H9 (cell line): ENCODE data around the gene GPBAR1. TPM values are rescaled to one million over a fixed set of nuclear protein-coding genes. Genes with fewer than 3 reads are reported as not detected.

Experiments
- DNase-seq: peaks from one replicate; pipeline ENCODE4 v3.0.0-alpha.2; 2017
- H2AFZ ChIP-seq: one replicate; pipeline ENCODE4 v1.6.1; 2013; ENCODE audit warnings: mild to moderate bottlenecking, low read length, control low read depth, moderate library complexity
- H2AK5ac ChIP-seq: 2 replicates; pipeline ENCODE4 v1.6.1; 2013; ENCODE audit warnings: low read length, control low read depth, mixed read lengths; ENCODE audit not compliant: insufficient read length
- H2BK120ac ChIP-seq: one replicate; pipeline ENCODE4 v1.6.1; 2013; ENCODE audit warnings: low read depth, mild to moderate bottlenecking, low read length, control low read depth, inconsistent platforms; ENCODE audit not compliant: poor library complexity, severe bottlenecking
- H2BK12ac ChIP-seq: 2 replicates; pipeline ENCODE4 v1.6.1; 2013; ENCODE audit warnings: low read length, control low read depth, mixed read lengths, low read depth; ENCODE audit not compliant: insufficient read length
- H2BK15ac ChIP-seq: 2 replicates; pipeline ENCODE4 v1.6.1; 2013; ENCODE audit warnings: low read depth, low read length, control low read depth
- H2BK20ac ChIP-seq: one replicate; pipeline ENCODE4 v1.6.1; 2013; ENCODE audit warnings: low read depth, mild to moderate bottlenecking, low read length, control low read depth, inconsistent platforms; ENCODE audit not compliant: poor library complexity, severe bottlenecking
- H2BK5ac ChIP-seq: 2 replicates; pipeline ENCODE4 v1.6.1; 2013; ENCODE audit warnings: low read length, control low read depth, mixed read lengths; ENCODE audit not compliant: insufficient read length
- H3K14ac ChIP-seq: 2 replicates; pipeline ENCODE4 v1.6.1; 2013; ENCODE audit warnings: low read length, control low read depth; ENCODE audit not compliant: insufficient read depth
- H3K18ac ChIP-seq: 2 replicates; pipeline ENCODE4 v1.6.1; 2013; ENCODE audit warnings: low read depth, mild to moderate bottlenecking, mixed read lengths, low read length, control low read depth; ENCODE audit not compliant: insufficient read length
- H3K23ac ChIP-seq: 2 replicates; pipeline ENCODE4 v1.6.1; 2013; ENCODE audit warnings: low read length, control low read depth, mixed read lengths, low read depth; ENCODE audit not compliant: insufficient read length
- H3K23me2 ChIP-seq: 2 replicates; pipeline ENCODE4 v1.6.1; 2013; ENCODE audit warnings: low read depth, mild to moderate bottlenecking, mixed read lengths, low read length, control low read depth; ENCODE audit not compliant: insufficient read length, poor library complexity, severe bottlenecking
- H3K27ac ChIP-seq: 2 replicates; pipeline ENCODE4 v1.5.1; 2013; ENCODE audit warnings: low read length, control low read depth, mixed read lengths, low read depth; ENCODE audit not compliant: insufficient read length
- H3K27me3 ChIP-seq: 2 replicates; pipeline ENCODE4 v1.6.1; 2013; ENCODE audit warnings: low read length, control low read depth, inconsistent platforms; ENCODE audit not compliant: insufficient read depth
- H3K4ac ChIP-seq: 2 replicates; pipeline ENCODE4 v1.6.1; 2013; ENCODE audit warnings: low read depth, mild to moderate bottlenecking, control low read depth, inconsistent platforms, low read length, moderate library complexity
- H3K4me1 ChIP-seq: 2 replicates; pipeline ENCODE4 v1.6.1; 2013; ENCODE audit warnings: low read length, control low read depth, inconsistent platforms; ENCODE audit not compliant: insufficient read depth
- H3K4me2 ChIP-seq: 2 replicates; pipeline ENCODE4 v1.6.1; 2013; ENCODE audit warnings: low read length, control low read depth, mixed read lengths; ENCODE audit not compliant: insufficient read length, insufficient read depth
- H3K56ac ChIP-seq: 2 replicates; pipeline ENCODE4 v1.6.1; 2013; ENCODE audit warnings: low read depth, mild to moderate bottlenecking, mixed read lengths, low read length, control low read depth; ENCODE audit not compliant: insufficient read length
- H3K79me1 ChIP-seq: 2 replicates; pipeline ENCODE4 v1.6.1; 2013; ENCODE audit warnings: low read depth, mild to moderate bottlenecking, moderate library complexity, low read length, control low read depth, inconsistent platforms; ENCODE audit not compliant: insufficient read depth, poor library complexity, severe bottlenecking
- H3K79me2 ChIP-seq: 2 replicates; pipeline ENCODE4 v1.6.1; 2013; ENCODE audit warnings: low read length, control low read depth, inconsistent platforms; ENCODE audit not compliant: insufficient read depth
- H3K9ac ChIP-seq: 2 replicates; pipeline ENCODE4 v1.6.1; 2013; ENCODE audit warnings: low read length, control low read depth, mixed read lengths; ENCODE audit not compliant: insufficient read length; ENCODE audit errors: extremely low read depth
- H3K9me3 ChIP-seq: one replicate; pipeline ENCODE4 v1.6.1; 2013; ENCODE audit warnings: low read depth, low read length, inconsistent platforms; ENCODE audit not compliant: control insufficient read depth
- H3T11ph ChIP-seq: one replicate; pipeline ENCODE4 v1.6.1; 2013; ENCODE audit warnings: mild to moderate bottlenecking, low read length, control low read depth, inconsistent platforms
- H4K20me1 ChIP-seq: one replicate; pipeline ENCODE4 v1.6.1; 2013; ENCODE audit not compliant: control insufficient read depth, insufficient read length, insufficient read depth
- H4K5ac ChIP-seq: 2 replicates; pipeline ENCODE4 v1.6.1; 2013; ENCODE audit warnings: low read depth, mild to moderate bottlenecking, mixed read lengths, low read length, control low read depth; ENCODE audit not compliant: insufficient read length
- H4K8ac ChIP-seq: replicated peaks from 2 replicates; pipeline ENCODE4 v1.6.1; 2013; ENCODE audit warnings: low read length, control low read depth, mixed read lengths, low read depth; ENCODE audit not compliant: insufficient read length
- H4K91ac ChIP-seq: 2 replicates; pipeline ENCODE4 v1.6.1; 2013; ENCODE audit warnings: low read depth, mild to moderate bottlenecking, moderate library complexity, mixed read lengths, low read length, control low read depth; ENCODE audit not compliant: insufficient read length
- H3K27ac Mint-ChIP-seq, 3 experiments: 2 replicates in 2 of 3; 3 replicates in 1 of 3; pipeline ENCODE4 v1.8.0; 2020 to 2021; ENCODE audit warnings: mixed read lengths in 3 of 3, mild to moderate bottlenecking in 1 of 3, moderate library complexity in 1 of 3
- H3K27me3 Mint-ChIP-seq: 2 replicates; pipeline ENCODE4 v1.8.0; 2021; ENCODE audit warnings: low read depth, mild to moderate bottlenecking, moderate library complexity, mixed read lengths
- H3K36me3 Mint-ChIP-seq, 3 experiments: 2 replicates in 2 of 3; 3 replicates in 1 of 3; pipeline ENCODE4 v1.8.0; 2020 to 2021; ENCODE audit warnings: low read depth in 3 of 3, mixed read lengths in 3 of 3; ENCODE audit not compliant: insufficient read depth in 1 of 3
- H3K4me1 Mint-ChIP-seq, 2 experiments: 2 replicates each; pipeline ENCODE4 v1.8.0; 2020; ENCODE audit warnings: mixed read lengths in 2 of 2
- H3K4me3 Mint-ChIP-seq, 2 experiments: 2 replicates in 1 of 2; 3 replicates in 1 of 2; pipeline ENCODE4 v1.8.0; 2020 to 2021; ENCODE audit warnings: mild to moderate bottlenecking in 2 of 2, mixed read lengths in 2 of 2, moderate library complexity in 1 of 2
- H3K9me3 Mint-ChIP-seq, 2 experiments: 2 replicates in 1 of 2; 3 replicates in 1 of 2; pipeline ENCODE4 v1.8.0; 2020; ENCODE audit warnings: mild to moderate bottlenecking in 2 of 2, mixed read lengths in 2 of 2, moderate library complexity in 1 of 2
- WGBS: extraction: QIAGEN DNeasy Blood & Tissue Kit; methylation state at CpG from one replicate; pipeline ENCODE4 v1.1.7; 2013; ENCODE audit warnings: missing lambda C conversion rate, low lambda C conversion rate, mixed read lengths; ENCODE audit not compliant: insufficient read length; ENCODE audit errors: extremely low coverage; 5-methylcytosine and 5-hydroxymethylcytosine counted together
- total RNA-seq: library from RNA; stranded (reverse); gene quantifications from 2 replicates; pipeline ENCODE4 v1.2.1, GENCODE V29; 2021
- TF ChIP-seq, protein P1 (sequence below): fragments of 200-600 bp; sonication (generic); conservative IDR thresholded peaks from 3 replicates; pipeline ENCODE4 v1.8.0; 2021; ENCODE audit warnings: antibody characterized with exemption, mild to moderate bottlenecking

GPBAR1 gene
- total RNA-seq, 1 experiment from 2014 or later = 0.44 TPM

GRCh38 chr2:218274586-218274985 lies 13.8 kb downstream of the GPBAR1 start:
- Mint-ChIP-seq H3K4me1 (peaks cover 14 to 16% of the 10 kb centered on the region in 2 experiments), H3K4me3 (0 out of 5 replicates have a peak overlapping the region, but pooled peaks of 1 of the 2 experiments have one; percentile 14), H3K27ac (no peak overlapping the region; a peak in 1 of 7 replicates), H3K9me3 (no peaks in the 10 kb centered on the region; a peak in 1 of 5 replicates), H3K27me3 (no peaks in the 10 kb centered on the region; the same call in 1 of the 2 replicates), H3K36me3 (peaks cover 4 to 39% (median 33%) of the 10 kb centered on the region in 3 experiments)
- Histone ChIP-seq H2BK12ac (no peak overlapping the region), H4K91ac (no peak overlapping the region), H3K18ac (no peak overlapping the region), H3K27me3 (no peaks in the 10 kb centered on the region), H2AFZ (no peak overlapping the region), H3K23ac (no peak overlapping the region), H3T11ph (no peak overlapping the region), H3K23me2 (peaks cover 4% of the 10 kb centered on the region), H3K56ac (no peak overlapping the region), H3K79me2 (no peaks in the 10 kb centered on the region), H2BK15ac (no peak overlapping the region), H3K9me3 (no peaks in the 10 kb centered on the region), H3K4me2 (no peak overlapping the region), H3K79me1 (no peaks in the 10 kb centered on the region), H4K5ac (no peak overlapping the region), H3K9ac (no peak overlapping the region), H2BK120ac (no peak overlapping the region), H3K14ac (no peak overlapping the region), H2BK20ac (no peak overlapping the region), H2BK5ac (no peak overlapping the region), H3K4ac (no peak overlapping the region), H3K4me1 (no peaks in the 10 kb centered on the region), H4K20me1 (no peaks in the 10 kb centered on the region), H2AK5ac (no peak overlapping the region), H4K8ac (no peak overlapping the region), H3K27ac (no peak overlapping the region)
- no peak for DNase-seq
- TF ChIP-seq, protein P1, sequence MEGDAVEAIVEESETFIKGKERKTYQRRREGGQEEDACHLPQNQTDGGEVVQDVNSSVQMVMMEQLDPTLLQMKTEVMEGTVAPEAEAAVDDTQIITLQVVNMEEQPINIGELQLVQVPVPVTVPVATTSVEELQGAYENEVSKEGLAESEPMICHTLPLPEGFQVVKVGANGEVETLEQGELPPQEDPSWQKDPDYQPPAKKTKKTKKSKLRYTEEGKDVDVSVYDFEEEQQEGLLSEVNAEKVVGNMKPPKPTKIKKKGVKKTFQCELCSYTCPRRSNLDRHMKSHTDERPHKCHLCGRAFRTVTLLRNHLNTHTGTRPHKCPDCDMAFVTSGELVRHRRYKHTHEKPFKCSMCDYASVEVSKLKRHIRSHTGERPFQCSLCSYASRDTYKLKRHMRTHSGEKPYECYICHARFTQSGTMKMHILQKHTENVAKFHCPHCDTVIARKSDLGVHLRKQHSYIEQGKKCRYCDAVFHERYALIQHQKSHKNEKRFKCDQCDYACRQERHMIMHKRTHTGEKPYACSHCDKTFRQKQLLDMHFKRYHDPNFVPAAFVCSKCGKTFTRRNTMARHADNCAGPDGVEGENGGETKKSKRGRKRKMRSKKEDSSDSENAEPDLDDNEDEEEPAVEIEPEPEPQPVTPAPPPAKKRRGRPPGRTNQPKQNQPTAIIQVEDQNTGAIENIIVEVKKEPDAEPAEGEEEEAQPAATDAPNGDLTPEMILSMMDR = no peak
- no CpG with 5 or more reads among the region's 4 CpGs for WGBS
